ENCODE measurements around the gene NUDT3.

GRCh38 chr6:34381081-34381480, 11.4 kb downstream of the NUDT3 start:
- TF ChIP-seq JUND (IDR thresholded peaks at IDR 0.05; ENCODE audit: borderline replicate concordance, low read depth, low read length) (no peak), JUND (tag; IDR thresholded peaks at IDR 0.05; ENCODE audit: borderline replicate concordance, low read depth, low read length) (no peak), SFPQ (IDR thresholded peaks at IDR 0.05; ENCODE audit: low read depth, low read length) (no peak), CTCF (IDR thresholded peaks at IDR 0.05 in 2 of 3, conservative IDR thresholded peaks at IDR 0.05 in 1 of 3; ENCODE audit: insufficient read depth in 2 of 3, low read depth in 1 of 3, low read length in 3 of 3) (no peak), SMC3 (conservative IDR thresholded peaks at IDR 0.05; ENCODE audit: insufficient read depth, low read depth, low read length) (no peak)
